ENCODE results near the gene DDX49. TPM values are rescaled to one million over a fixed set of nuclear protein-coding genes. Genes with fewer than 3 reads are reported as not detected.

Gene DDX49
- total RNA-seq, 1 experiment from 2014 or later, result 51.9 TPM

DNA sequence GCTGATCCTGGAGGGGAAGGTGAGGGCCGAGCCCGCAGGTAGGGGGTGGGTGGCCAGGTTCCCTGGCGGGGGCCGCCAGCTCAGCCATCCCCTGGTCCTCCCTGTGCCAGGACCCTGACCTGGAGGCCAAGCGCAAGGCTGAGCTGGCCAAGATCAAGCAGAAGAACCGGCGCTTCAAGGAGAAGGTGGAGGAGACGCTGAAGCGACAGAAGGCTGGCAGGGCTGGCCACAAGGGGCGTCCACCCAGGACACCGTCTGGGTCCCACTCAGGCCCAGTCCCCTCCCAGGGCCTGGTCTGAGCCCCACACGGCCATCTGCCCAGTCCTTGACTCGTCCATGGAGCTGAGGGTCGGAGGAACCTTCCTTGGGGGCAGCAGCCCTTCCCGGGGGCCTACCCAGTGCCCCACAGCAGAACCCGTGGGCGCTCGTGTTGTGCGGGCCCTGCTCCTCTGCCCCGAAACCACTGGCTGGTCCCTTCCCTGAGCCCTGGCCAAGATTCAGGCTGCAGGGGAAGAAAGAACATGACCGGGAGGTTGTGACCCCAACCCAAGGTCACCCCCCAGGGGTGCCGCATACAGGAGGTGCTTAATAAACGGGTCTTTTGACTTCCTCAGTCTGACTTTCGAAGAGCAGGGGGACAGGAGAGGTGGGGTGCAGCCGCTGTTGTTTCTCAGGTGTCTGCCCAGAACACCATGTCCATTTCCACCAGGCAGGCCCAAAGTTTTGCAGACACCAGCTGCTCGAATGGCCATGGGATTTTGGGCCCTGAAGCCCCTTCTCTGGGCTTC, 8.7 kb downstream of the DDX49 start:
- TSS peak; percentile 27 for BruUV-seq (replicated peaks)
- TF ChIP-seq YY1 (IDR thresholded peaks at IDR 0.05; ENCODE audit: extremely low read depth, insufficient replicate concordance, low read depth, low read length) (no peak), ZNF274 (IDR thresholded peaks at IDR 0.05; ENCODE audit: low read depth, low read length) (no peak), CBX3 (IDR thresholded peaks at IDR 0.05; ENCODE audit: low read depth) (no peak), CEBPB (IDR thresholded peaks at IDR 0.05; ENCODE audit: low read depth) (no peak), RAD21 (IDR thresholded peaks at IDR 0.05; ENCODE audit: low read depth) (no peak), JUND (IDR thresholded peaks at IDR 0.05) (no peak), REST (IDR thresholded peaks at IDR 0.05; ENCODE audit: low read depth) (no peak), CTCF (IDR thresholded peaks at IDR 0.05 in 2 of 3, conservative IDR thresholded peaks at IDR 0.05 in 1 of 3; ENCODE audit: borderline replicate concordance in 1 of 3, insufficient read depth in 1 of 3, low read depth in 2 of 3, low read length in 2 of 3) (no peak), ELF1 (IDR thresholded peaks at IDR 0.05; ENCODE audit: borderline replicate concordance, low read depth) (no peak), SP1 (IDR thresholded peaks at IDR 0.05; ENCODE audit: low read depth) (no peak), ZFX (IDR thresholded peaks at IDR 0.05) (no peak), EGR1 (IDR thresholded peaks at IDR 0.05; ENCODE audit: low read depth) (no peak), SIN3A (IDR thresholded peaks at IDR 0.05; ENCODE audit: low read depth) (no peak), POLR2AphosphoS5 (IDR thresholded peaks at IDR 0.05; ENCODE audit: low read depth, low read length) (no peak), POLR2A (IDR thresholded peaks at IDR 0.05; ENCODE audit: borderline replicate concordance, extremely low read depth, insufficient read depth, insufficient read length) (no peak), EZH2phosphoT487 (IDR thresholded peaks at IDR 0.05; ENCODE audit: borderline replicate concordance) (no peak), TCF7L2 (IDR thresholded peaks at IDR 0.05; ENCODE audit: borderline replicate concordance, extremely low read depth, insufficient read depth, insufficient read length) (no peak)
- TF ChIP-seq, protein P1, sequence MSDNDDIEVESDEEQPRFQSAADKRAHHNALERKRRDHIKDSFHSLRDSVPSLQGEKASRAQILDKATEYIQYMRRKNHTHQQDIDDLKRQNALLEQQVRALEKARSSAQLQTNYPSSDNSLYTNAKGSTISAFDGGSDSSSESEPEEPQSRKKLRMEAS (IDR thresholded peaks at IDR 0.05), result no peak
- TF ChIP-seq, protein P2, sequence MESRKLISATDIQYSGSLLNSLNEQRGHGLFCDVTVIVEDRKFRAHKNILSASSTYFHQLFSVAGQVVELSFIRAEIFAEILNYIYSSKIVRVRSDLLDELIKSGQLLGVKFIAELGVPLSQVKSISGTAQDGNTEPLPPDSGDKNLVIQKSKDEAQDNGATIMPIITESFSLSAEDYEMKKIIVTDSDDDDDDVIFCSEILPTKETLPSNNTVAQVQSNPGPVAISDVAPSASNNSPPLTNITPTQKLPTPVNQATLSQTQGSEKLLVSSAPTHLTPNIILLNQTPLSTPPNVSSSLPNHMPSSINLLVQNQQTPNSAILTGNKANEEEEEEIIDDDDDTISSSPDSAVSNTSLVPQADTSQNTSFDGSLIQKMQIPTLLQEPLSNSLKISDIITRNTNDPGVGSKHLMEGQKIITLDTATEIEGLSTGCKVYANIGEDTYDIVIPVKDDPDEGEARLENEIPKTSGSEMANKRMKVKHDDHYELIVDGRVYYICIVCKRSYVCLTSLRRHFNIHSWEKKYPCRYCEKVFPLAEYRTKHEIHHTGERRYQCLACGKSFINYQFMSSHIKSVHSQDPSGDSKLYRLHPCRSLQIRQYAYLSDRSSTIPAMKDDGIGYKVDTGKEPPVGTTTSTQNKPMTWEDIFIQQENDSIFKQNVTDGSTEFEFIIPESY (IDR thresholded peaks at IDR 0.05; ENCODE audit: extremely low read depth, insufficient replicate concordance, low read length), result no peak
- Histone ChIP-seq H3K36me3 (ENCODE audit: control insufficient read depth in 1 of 2, insufficient read depth in 2 of 2, low read length in 2 of 2) (peaks cover 16 to 35% of the 10 kb centered on the region in 2 experiments; a peak in 3 of 4 replicates), H2AFZ (ENCODE audit: low read depth, low read length, poor library complexity, severe bottlenecking) (no peak overlapping the region), H3K4me1 (ENCODE audit: control insufficient read depth in 1 of 2, insufficient read depth in 2 of 2, low read length in 2 of 2) (peaks cover 6 to 14% of the 10 kb centered on the region in 2 experiments; a peak in 3 of 4 replicates), H3K79me2 (ENCODE audit: insufficient read depth, low read length) (no peaks in the 10 kb centered on the region), H3K4me3 (replicated peaks in 1 of 2; ENCODE audit: low read depth in 1 of 2, low read length in 2 of 2) (no peak overlapping the region), H3K27me3 (ENCODE audit: insufficient read depth, low read length) (no peaks in the 10 kb centered on the region), H3K9me2 (ENCODE audit: insufficient read depth) (no peaks in the 10 kb centered on the region), H3K4me2 (ENCODE audit: low read length) (no peak overlapping the region), H3K27ac (ENCODE audit: low read depth, low read length) (no peak overlapping the region), H3K9me3 (ENCODE audit: control insufficient read depth in 1 of 2, insufficient read depth in 1 of 2, low read depth in 1 of 2, low read length in 2 of 2) (no peaks in the 10 kb centered on the region), H3K9ac (ENCODE audit: low read length) (no peak overlapping the region), H4K20me1 (ENCODE audit: insufficient read depth) (no peaks in the 10 kb centered on the region)
- CTCF ChIA-PET, result no interaction called here
- ATAC-seq (no peak), DNase-seq (ENCODE audit: low read depth, low spot score) (no peak)
- RAD21 ChIA-PET (ENCODE audit: low non-redundant PET in 1 of 2, low total read pairs in 2 of 2, uncharacterized antibody in 2 of 2, unreplicated experiment in 2 of 2), result no interaction called here
- intact Hi-C loops (cut with micrococcal nuclease), result no loop called here
- POLR2A ChIA-PET, result no interaction called here

All from HCT116 (cell line).